NT2/D1 (cell line): ENCODE measurements around the gene NUDT7.

Experiments
- SUZ12 ChIP-seq: IDR thresholded peaks from 2 replicates; pipeline ENCODE4 v1.6.1; 2011; ENCODE audit not compliant: insufficient read length, insufficient read depth; ENCODE audit errors: extremely low read depth
- YY1 ChIP-seq: IDR thresholded peaks from 2 replicates; pipeline ENCODE4 v1.6.1; 2011; ENCODE audit not compliant: insufficient read length, insufficient read depth
- ZNF274 ChIP-seq: IDR thresholded peaks from 2 replicates; pipeline ENCODE4 v1.6.1; 2011; ENCODE audit warnings: mild to moderate bottlenecking, low read depth, low read length

DNA sequence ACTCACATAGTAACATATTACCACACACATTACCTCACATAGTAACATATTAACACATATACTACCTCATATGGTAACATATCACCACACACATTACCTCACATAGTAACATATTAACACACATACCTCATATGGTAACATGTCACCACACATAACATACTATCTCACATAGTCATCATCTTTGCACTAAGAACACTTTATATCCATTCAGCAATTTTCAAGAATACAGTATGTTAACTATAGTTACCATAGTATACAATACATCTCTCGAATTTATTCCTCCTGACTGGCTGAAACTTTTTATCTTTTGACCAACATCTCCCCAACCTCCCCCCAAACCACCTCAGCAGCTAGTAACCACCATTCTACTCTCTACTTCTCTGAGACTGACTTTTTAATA, 7.6 kb downstream of the NUDT7 start:
- no peak for TF ChIP-seq YY1
- TF ChIP-seq SUZ12, result no peak
- TF ChIP-seq ZNF274, result no peak
